Heart right ventricle (tissue), 16 donors: ENCODE results near the gene LRRC25. TPM values are rescaled to one million over a fixed set of nuclear protein-coding genes. Genes with fewer than 3 reads are reported as not detected.
A peak's percentile ranks its signal among the peaks of the same experiment; 100 is the strongest.

ENCODE experiments used
- ATAC-seq, 8 donors: fragments of 200-7000 bp; cut with Tn5 transposase; one replicate each; pipeline ENCODE4 v1.9.1; 2020; ENCODE audit warnings: mild to moderate bottlenecking in 8 of 8, moderate library complexity in 8 of 8, moderate number of reproducible peaks in 1 of 8
- DNase-seq, 2 donors: peaks; one replicate each; pipeline ENCODE4 v3.0.0-alpha.2; 2020
- H3K27ac ChIP-seq, 10 donors: fragments of 200-600 bp; sonication (generic) in 2 of 10; one replicate each; pipeline versions ENCODE4 v1.5.0 to v1.8.0; 2020 to 2022; ENCODE audit warnings: mild to moderate bottlenecking in 3 of 10
- H3K27me3 ChIP-seq, 7 donors: fragments of 200-600 bp; one replicate each; pipeline ENCODE4 v1.8.0; 2021 to 2022; ENCODE audit warnings: mild to moderate bottlenecking in 2 of 7
- H3K36me3 ChIP-seq, 9 donors: fragments of 200-600 bp; sonication (generic) in 1 of 9; one replicate each; pipeline versions ENCODE4 v1.5.0 to v1.8.0; 2020 to 2022; ENCODE audit warnings: mild to moderate bottlenecking in 2 of 9
- H3K4me1 ChIP-seq, 9 donors: fragments of 200-600 bp; sonication (generic) in 1 of 9; one replicate each; pipeline versions ENCODE4 v1.5.0 to v1.8.0; 2020 to 2022; ENCODE audit warnings: mild to moderate bottlenecking in 4 of 9
- H3K4me3 ChIP-seq, 10 donors: fragments of 200-600 bp; sonication (generic) in 2 of 10; one replicate each; pipeline versions ENCODE4 v1.5.0 to v1.8.0; 2020 to 2022; ENCODE audit warnings: mild to moderate bottlenecking in 7 of 10, moderate library complexity in 2 of 10
- H3K9me3 ChIP-seq, 11 donors: fragments of 200-600 bp in 10 of 11; sonication (generic) in 2 of 11; one replicate each; pipeline versions ENCODE4 v1.5.0 to v1.8.0; 2013 to 2022; ENCODE audit warnings: mild to moderate bottlenecking in 2 of 11, control low read depth in 1 of 11, moderate library complexity in 1 of 11
- CTCF ChIP-seq, 9 donors: fragments of 200-600 bp; sonication (generic) in 2 of 9; IDR thresholded peaks; one replicate each; pipeline versions ENCODE4 v1.5.0 to v1.8.0; 2021 to 2022; ENCODE audit warnings: antibody characterized with exemption in 9 of 9, mild to moderate bottlenecking in 5 of 9, moderate library complexity in 1 of 9
- WGBS, 2 donors: extraction: QIAGEN DNeasy Blood & Tissue Kit; methylation state at CpG; one replicate each; pipeline ENCODE4 v1.1.7; 2013; ENCODE audit warnings: inconsistent platforms in 1 of 2; 5-methylcytosine and 5-hydroxymethylcytosine counted together
- intact Hi-C, 10 donors: fragments of 100-400 bp; cut with DNase I; formaldehyde crosslinking; loops; one replicate each; pipeline versions ENCODE4 v1.11.1 to v1.14.2; 2022
- polyA plus RNA-seq, 2 donors: library from polyadenylated mRNA; stranded (reverse); fragments of 200-250 nt; gene quantifications; one replicate each; pipeline ENCODE4 v1.2.3, GENCODE V29; 2013
- total RNA-seq, 10 donors: library from RNA; stranded (reverse); fragmentation: NEBNext Ultra II Directional in 3 of 10; extraction: Animal tissue kit (Norgen Biotek cat#: 25700) in 3 of 10; gene quantifications; one replicate each; pipeline versions ENCODE4 v1.2.1 to v1.2.4, GENCODE V29; 2021 to 2023
- donor health status: Arrhythmogenic right ventricular cardiomyopathy.
- donor health status: ischemic (EF 13 %, LVEDD 7.1; RV severe dilation, severe dysfunction).
- donor health status: healthy with polysubstance abuse.
- donor health status: DM: no; HTN: yes; CAD: no.
- donor health status: DM: no; HTN: no; CAD: no.
- donor health status: ischemic (EF 25% LVEDD 6.9; RV normal size, moderate dysfunction).
- donor health status: ischemic (EF 25% LVEDD 5.7; RV mildly dilated, moderate dysfunction).
- donor health status: healthy.
- donor health status: DM: yes; HTN: yes; CAD: no.
- donor health status: Ischemic cardiomyopathy.
- donor health status: ischemic (EF 35%, LVEDD 5.7; RV mildly dilated, moderate dysfunction).
- donor health status: nonischemic (EF 11% LVEDD 7.7; RV severe dilation, severe dysfunction).
- donor health status: DM: yes; HTN: yes; CAD: no.
- donor health status: PGD.
- donor health status: ischemic (EF 29% LVEDD 5.4; RV normal size, mild dysfunction).
- donor health status: nonischemic (EF 23%, LVEDD 6.1; RV moderate dilation, normal function).

The LRRC25 gene
- total and polyA plus RNA-seq, 12 donors, result 0.57 to 13.3 (median 1.8) TPM

GRCh38 chr19:18428173-18428786 lies 30.9 kb upstream of the LRRC25 start:
- H3K4me1 ChIP-seq, result peaks cover 31 to 84% (median 60%) of the 10 kb centered on the region in 9 donors
- WGBS, 2 donors, result 79 to 82% methylated on average over 14 to 17 of the region's 17 CpGs
- H3K9me3 ChIP-seq, result no peaks in the 10 kb centered on the region
- intact Hi-C loops, result no loop called here
- no peaks in the 10 kb centered on the region for H3K27me3 ChIP-seq
- no peak for ATAC-seq
- H3K4me3 ChIP-seq, result peak overlapping the region in 4 of 10 donors; percentile 34 to 53 (median 52)
- peak overlapping the region in 9 of 10 donors; percentile 13 to 80 (median 71) for H3K27ac ChIP-seq
- H3K36me3 ChIP-seq, result peaks cover 0 to 22% (median 0%) of the 10 kb centered on the region in 9 donors
- no peak for TF ChIP-seq CTCF (IDR thresholded peaks at IDR 0.05)
- DNase-seq, result no peak

- DNase-seq (no peak), ATAC-seq (no peak)
- no peak for TF ChIP-seq CTCF (IDR thresholded peaks at IDR 0.05)
- 81 to 86% methylated on average over 9 to 12 of the region's 12 CpGs for WGBS, 2 donors
- peak overlapping the region in 2 of 10 donors; percentile 5 to 13 for H3K27ac ChIP-seq
- no peaks in the 10 kb centered on the region for H3K27me3 ChIP-seq
- no peak overlapping the region for H3K4me3 ChIP-seq
- H3K4me1 ChIP-seq, result peaks cover 33 to 84% (median 60%) of the 10 kb centered on the region in 9 donors
- intact Hi-C loops, result no loop called here
- H3K9me3 ChIP-seq, result no peaks in the 10 kb centered on the region
- H3K36me3 ChIP-seq, result peaks cover 0 to 22% (median 0%) of the 10 kb centered on the region in 9 donors
These were observed 30.3 kb upstream of the LRRC25 start for GRCh38 chr19:18427743-18428113.

- DNase-seq (no peak), ATAC-seq (no peak)
- Histone ChIP-seq H3K36me3 (peaks cover 0 to 21% (median 0%) of the 10 kb centered on the region in 9 donors), H3K27ac (peak overlapping the region in 3 of 10 donors; percentile 71 to 80 (median 79)), H3K9me3 (no peaks in the 10 kb centered on the region), H3K27me3 (no peaks in the 10 kb centered on the region), H3K4me3 (no peak overlapping the region), H3K4me1 (peaks cover 33 to 84% (median 63%) of the 10 kb centered on the region in 9 donors)
- intact Hi-C loops, result no loop called here
- no peak for TF ChIP-seq CTCF (IDR thresholded peaks at IDR 0.05)
- 76 to 77% methylated on average over 16 of the region's 16 CpGs for WGBS, 2 donors
These were observed 29.8 kb upstream of the LRRC25 start for GRCh38 chr19:18427080-18427742.

- H3K4me3 ChIP-seq, result peak overlapping the region in 1 of 10 donors; percentile 13
- WGBS, 2 donors, result 71 to 72% methylated on average over 8 of the region's 8 CpGs
- peaks cover 0 to 17% (median 0%) of the 10 kb centered on the region in 9 donors for H3K36me3 ChIP-seq
- peak overlapping the region in 9 of 10 donors; percentile 39 to 80 (median 65) for H3K27ac ChIP-seq
- no peak for DNase-seq
- no peak for TF ChIP-seq CTCF (IDR thresholded peaks at IDR 0.05)
- peak in 3 of 8 donors; percentile 0 to 1 (median 0) for ATAC-seq
- H3K4me1 ChIP-seq, result peaks cover 33 to 89% (median 68%) of the 10 kb centered on the region in 9 donors
- H3K27me3 ChIP-seq, result no peaks in the 10 kb centered on the region
- H3K9me3 ChIP-seq, result no peaks in the 10 kb centered on the region
- intact Hi-C loops, result no loop called here
These were observed 29.0 kb upstream of the LRRC25 start for GRCh38 chr19:18426416-18426767.
